ENCODE results near the gene LTO1. TPM values are rescaled to one million over a fixed set of nuclear protein-coding genes. Genes with fewer than 3 reads are reported as not detected.

The LTO1 gene
- total RNA-seq, 1 experiment from 2014 or later, result 37.5 TPM

- no TSS peak for BruUV-seq (replicated peaks)
- no peaks in the 10 kb centered on the region for H3K9me2 ChIP-seq (replicated peaks; ENCODE audit: low read length)
- H4K20me1 ChIP-seq (ENCODE audit: low read length), result peaks cover 12% of the 10 kb centered on the region
- no peaks in the 10 kb centered on the region for H3K9me3 ChIP-seq (ENCODE audit: low read length)
- peak overlapping the region; percentile 97 for H3K9ac ChIP-seq (ENCODE audit: low read length)
- TF ChIP-seq EZH2 (IDR thresholded peaks at IDR 0.05; ENCODE audit: low read length, unreplicated experiment) (no peak), EZH2phosphoT487 (IDR thresholded peaks at IDR 0.05; ENCODE audit: borderline replicate concordance, low read length) (no peak)
- TF ChIP-seq, protein P1, sequence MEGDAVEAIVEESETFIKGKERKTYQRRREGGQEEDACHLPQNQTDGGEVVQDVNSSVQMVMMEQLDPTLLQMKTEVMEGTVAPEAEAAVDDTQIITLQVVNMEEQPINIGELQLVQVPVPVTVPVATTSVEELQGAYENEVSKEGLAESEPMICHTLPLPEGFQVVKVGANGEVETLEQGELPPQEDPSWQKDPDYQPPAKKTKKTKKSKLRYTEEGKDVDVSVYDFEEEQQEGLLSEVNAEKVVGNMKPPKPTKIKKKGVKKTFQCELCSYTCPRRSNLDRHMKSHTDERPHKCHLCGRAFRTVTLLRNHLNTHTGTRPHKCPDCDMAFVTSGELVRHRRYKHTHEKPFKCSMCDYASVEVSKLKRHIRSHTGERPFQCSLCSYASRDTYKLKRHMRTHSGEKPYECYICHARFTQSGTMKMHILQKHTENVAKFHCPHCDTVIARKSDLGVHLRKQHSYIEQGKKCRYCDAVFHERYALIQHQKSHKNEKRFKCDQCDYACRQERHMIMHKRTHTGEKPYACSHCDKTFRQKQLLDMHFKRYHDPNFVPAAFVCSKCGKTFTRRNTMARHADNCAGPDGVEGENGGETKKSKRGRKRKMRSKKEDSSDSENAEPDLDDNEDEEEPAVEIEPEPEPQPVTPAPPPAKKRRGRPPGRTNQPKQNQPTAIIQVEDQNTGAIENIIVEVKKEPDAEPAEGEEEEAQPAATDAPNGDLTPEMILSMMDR (conservative IDR thresholded peaks at IDR 0.05; ENCODE audit: low read depth, low read length), result no peak
- H3K4me3 ChIP-seq (ENCODE audit: low read length), result peak overlapping the region; percentile 99; the same call in 1 of the 2 replicates
- CTCF ChIA-PET, result no interaction called here
- peaks cover 24% of the 10 kb centered on the region for H3K4me1 ChIP-seq (ENCODE audit: insufficient read depth, low read length)
- H3K79me2 ChIP-seq (ENCODE audit: low read length), result peaks cover 33% of the 10 kb centered on the region
- ATAC-seq (no peak), DNase-seq (no peak)
- intact Hi-C loops (cut with micrococcal nuclease), result loop anchor here (5.0 kb wide), 1 partner anchor 270 kb away; no protein-coding TSS in a partner anchor
- H3K27ac ChIP-seq (ENCODE audit: low read length), result peak overlapping the region; percentile 84
- POLR2A ChIA-PET (ENCODE audit: unreplicated experiment), result no interaction called here
- peak overlapping the region; percentile 80; the same call in 1 of the 2 replicates for H2AFZ ChIP-seq (ENCODE audit: low read length)
- H3K36me3 ChIP-seq (ENCODE audit: low read depth, low read length), result peaks cover 3% of the 10 kb centered on the region; the same call in 1 of the 2 replicates
- no peaks in the 10 kb centered on the region for H3F3A ChIP-seq (ENCODE audit: low read length, unreplicated experiment)
- peak overlapping the region; percentile 98 for H3K4me2 ChIP-seq (ENCODE audit: low read length)
- H3K27me3 ChIP-seq (ENCODE audit: low read length), result no peaks in the 10 kb centered on the region
Observed at GRCh38 chr11:69637198-69637940, 37.8 kb downstream of the LTO1 start.

DNA sequence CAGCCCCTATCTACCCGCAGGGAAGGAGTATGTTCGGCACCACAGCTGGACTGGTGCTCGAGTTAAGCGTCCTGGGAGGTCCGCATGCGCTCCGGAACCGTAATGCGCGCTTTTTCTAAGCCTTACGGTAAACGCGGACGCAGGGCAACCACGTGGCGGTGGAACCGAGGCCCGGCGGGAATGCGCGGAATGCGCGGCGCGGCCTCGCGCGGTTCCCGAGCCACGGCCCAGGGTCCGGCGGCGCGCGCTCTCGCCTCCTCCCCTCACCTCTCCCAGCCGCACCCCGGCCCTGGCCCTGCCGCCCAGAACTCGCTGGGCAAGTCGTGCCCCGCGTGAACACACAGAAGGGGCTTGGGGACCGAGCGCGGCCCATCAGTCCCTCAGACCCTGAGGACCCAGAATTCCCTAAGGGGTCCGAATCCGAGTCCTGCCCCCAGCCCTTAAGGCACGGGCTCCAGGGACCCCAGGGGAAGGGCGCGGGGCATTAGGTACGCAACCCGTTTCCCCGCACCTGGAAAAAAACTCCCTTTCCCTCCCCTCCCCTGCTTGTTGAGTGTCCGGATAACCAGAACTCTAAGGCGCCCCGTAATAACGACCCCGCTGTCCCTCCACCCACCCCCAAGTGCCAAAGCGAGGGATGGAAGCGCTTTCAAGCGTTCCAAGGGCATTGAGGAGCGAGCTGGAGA, 38.5 kb downstream of the LTO1 start:
- H3K4me3 ChIP-seq (ENCODE audit: low read length), result peak overlapping the region; percentile 59
- ChIA-PET POLR2A (ENCODE audit: unreplicated experiment) (no interaction called here), CTCF (no interaction called here)
- H2AFZ ChIP-seq (ENCODE audit: low read length), result peak overlapping the region; percentile 82
- peak overlapping the region; percentile 16; the same call in 1 of the 2 replicates for H3K9ac ChIP-seq (ENCODE audit: low read length)
- peak overlapping the region; percentile 81 for H3K4me2 ChIP-seq (ENCODE audit: low read length)
- DNase-seq, result peak; percentile 89
- no TSS peak for BruUV-seq (replicated peaks)
- H3K4me1 ChIP-seq (ENCODE audit: insufficient read depth, low read length), result peaks cover 24% of the 10 kb centered on the region
- intact Hi-C loops (cut with micrococcal nuclease), result loop anchor here (5.0 kb wide), 1 partner anchor 269 kb away; no protein-coding TSS in a partner anchor
- peaks cover 6% of the 10 kb centered on the region for H4K20me1 ChIP-seq (ENCODE audit: low read length)
- no peaks in the 10 kb centered on the region for H3K27me3 ChIP-seq (ENCODE audit: low read length)
- no peaks in the 10 kb centered on the region for H3F3A ChIP-seq (ENCODE audit: low read length, unreplicated experiment)
- H3K9me3 ChIP-seq (ENCODE audit: low read length), result no peaks in the 10 kb centered on the region
- no peaks in the 10 kb centered on the region for H3K9me2 ChIP-seq (replicated peaks; ENCODE audit: low read length)
- TF ChIP-seq EZH2 (IDR thresholded peaks at IDR 0.05; ENCODE audit: low read length, unreplicated experiment) (no peak), EZH2phosphoT487 (IDR thresholded peaks at IDR 0.05; ENCODE audit: borderline replicate concordance, low read length) (no peak)
- peak; percentile 12 for ATAC-seq
- no peaks in the 10 kb centered on the region for H3K36me3 ChIP-seq (ENCODE audit: low read depth, low read length)
- peaks cover 26% of the 10 kb centered on the region for H3K79me2 ChIP-seq (ENCODE audit: low read length)
- no peak overlapping the region for H3K27ac ChIP-seq (ENCODE audit: low read length)

GRCh38 chr11:69635804-69636511, 39.2 kb downstream of the LTO1 start:
- TF ChIP-seq EZH2 (IDR thresholded peaks at IDR 0.05; ENCODE audit: low read length, unreplicated experiment) (no peak), EZH2phosphoT487 (IDR thresholded peaks at IDR 0.05; ENCODE audit: borderline replicate concordance, low read length) (no peak)
- TF ChIP-seq, protein P1 (conservative IDR thresholded peaks at IDR 0.05; ENCODE audit: low read depth, low read length), result no peak
- peaks cover 24% of the 10 kb centered on the region for H3K4me1 ChIP-seq (ENCODE audit: insufficient read depth, low read length)
- CTCF ChIA-PET, result no interaction called here
- peak overlapping the region; percentile 4 for H3K9ac ChIP-seq (ENCODE audit: low read length)
- ATAC-seq (no peak; the same call in 1 of the 2 replicates), DNase-seq (no peak)
- no TSS peak for BruUV-seq (replicated peaks)
- no peak overlapping the region for H3K27ac ChIP-seq (ENCODE audit: low read length)
- H3K9me2 ChIP-seq (replicated peaks; ENCODE audit: low read length), result no peaks in the 10 kb centered on the region
- H3K79me2 ChIP-seq (ENCODE audit: low read length), result peaks cover 19% of the 10 kb centered on the region
- no peaks in the 10 kb centered on the region for H3K27me3 ChIP-seq (ENCODE audit: low read length)
- POLR2A ChIA-PET (ENCODE audit: unreplicated experiment), result no interaction called here
- H3K4me3 ChIP-seq (ENCODE audit: low read length), result peak overlapping the region; percentile 59
- H2AFZ ChIP-seq (ENCODE audit: low read length), result peak overlapping the region; percentile 82
- H4K20me1 ChIP-seq (ENCODE audit: low read length), result no peaks in the 10 kb centered on the region
- H3K36me3 ChIP-seq (ENCODE audit: low read depth, low read length), result no peaks in the 10 kb centered on the region
- H3K4me2 ChIP-seq (ENCODE audit: low read length), result peak overlapping the region; percentile 81
- intact Hi-C loops (cut with micrococcal nuclease), result loop anchor here (5.0 kb wide), 1 partner anchor 269 kb away; no protein-coding TSS in a partner anchor
- H3F3A ChIP-seq (ENCODE audit: low read length, unreplicated experiment), result no peaks in the 10 kb centered on the region
- no peaks in the 10 kb centered on the region for H3K9me3 ChIP-seq (ENCODE audit: low read length)

Data from PC-3 (cell line).